ENCODE measurements around the gene CCNA2. TPM values are rescaled to one million over a fixed set of nuclear protein-coding genes. Genes with fewer than 3 reads are reported as not detected.

The CCNA2 gene
- 5.0 and 27.6 TPM in 2 replicates for total RNA-seq

GRCh38 chr4:121823505-121824170 is at the start of gene CCNA2:
Gene CCNA2, minus strand, starts transcription at chr4:121823883. Its CDS starts 255 bp downstream, at chr4:121823628.

GRCh38 chr4:121869841-121870822 is 46.4 kb upstream of the CCNA2 start, which contains the start of gene BBS7:
Gene BBS7, minus strand, starts transcription at chr4:121870474. Its CDS starts 161 bp downstream, at chr4:121870313.

GRCh38 chr4:121800961-121801714 is 22.5 kb downstream of the CCNA2 start, which contains the start of gene EXOSC9:
Gene EXOSC9, plus strand, starts transcription at chr4:121801323. Its CDS starts 102 bp downstream, at chr4:121801425.

Other genes starting within 250 kb of the CCNA2 start
- gene ANXA5, start 126.9 kb downstream of the CCNA2 start, total RNA-seq: 682 and 809 TPM in 2 replicates
- gene SMIM43, start 58.7 kb downstream of the CCNA2 start, total RNA-seq: 0.09 and 1.2 TPM in 2 replicates
- gene EXOSC9, start 22.6 kb downstream of the CCNA2 start, total RNA-seq: 23.7 and 27.9 TPM in 2 replicates
- 23.2 and 29.2 TPM in 2 replicates for gene BBS7, start 46.6 kb upstream of the CCNA2 start, total RNA-seq
- 0.30 and 1.5 TPM in 2 replicates for gene TRPC3, start 128.2 kb upstream of the CCNA2 start, total RNA-seq